ENCODE measurements around the gene OSBP2. TPM values are rescaled to one million over a fixed set of nuclear protein-coding genes. Genes with fewer than 3 reads are reported as not detected.
A peak's percentile ranks its signal among the peaks of the same experiment; 100 is the strongest.

OSBP2 gene
- total RNA-seq, 4 donors from 2014 or later: 3.3 to 7.7 (median 4.6) TPM; not detected in 1

GRCh38 chr22:30680991-30681770 lies 13.5 kb upstream of the OSBP2 start:
- peak overlapping the region in 1 of 2 donors; percentile 3 for H3K27ac ChIP-seq
- no peaks in the 10 kb centered on the region for H3K9me3 ChIP-seq
- TF ChIP-seq POLR2A (IDR thresholded peaks at IDR 0.05): no peak
- no peak for TF ChIP-seq CTCF (IDR thresholded peaks at IDR 0.05)
- intact Hi-C loops (cut with DNase I; ENCODE audit: low total_unique reads): no loop called here
- H3K4me1 ChIP-seq: no peaks in the 10 kb centered on the region
- no peaks in the 10 kb centered on the region for H3K27me3 ChIP-seq
- no peak overlapping the region for H3K4me3 ChIP-seq
- DNase-seq: peak; percentile 16 to 45
- no peaks in the 10 kb centered on the region for H3K36me3 ChIP-seq

GRCh38 chr22:30681831-30682230 lies 12.8 kb upstream of the OSBP2 start:
- H3K36me3 ChIP-seq: no peaks in the 10 kb centered on the region
- no peaks in the 10 kb centered on the region for H3K9me3 ChIP-seq
- DNase-seq: no peak
- H3K4me3 ChIP-seq: no peak overlapping the region
- intact Hi-C loops (cut with DNase I; ENCODE audit: low total_unique reads): no loop called here
- no peaks in the 10 kb centered on the region for H3K4me1 ChIP-seq
- TF ChIP-seq CTCF (IDR thresholded peaks at IDR 0.05) (no peak), POLR2A (IDR thresholded peaks at IDR 0.05) (no peak)
- no peaks in the 10 kb centered on the region for H3K27me3 ChIP-seq
- H3K27ac ChIP-seq: peak overlapping the region in 1 of 2 donors; percentile 3

- H3K9me3 ChIP-seq: no peaks in the 10 kb centered on the region
- no peak overlapping the region for H3K27ac ChIP-seq
- intact Hi-C loops (cut with DNase I; ENCODE audit: low total_unique reads): no loop called here
- no peaks in the 10 kb centered on the region for H3K27me3 ChIP-seq
- no peaks in the 10 kb centered on the region for H3K36me3 ChIP-seq
- no peak for TF ChIP-seq CTCF (IDR thresholded peaks at IDR 0.05)
- TF ChIP-seq POLR2A (IDR thresholded peaks at IDR 0.05): no peak
- H3K4me1 ChIP-seq: no peaks in the 10 kb centered on the region
- DNase-seq: no peak
- H3K4me3 ChIP-seq: no peak overlapping the region
Observed at GRCh38 chr22:30685178-30685577, 9.5 kb upstream of the OSBP2 start.

GRCh38 chr22:30687358-30687757 lies 7.3 kb upstream of the OSBP2 start:
- TF ChIP-seq CTCF (IDR thresholded peaks at IDR 0.05): no peak
- TF ChIP-seq POLR2A (IDR thresholded peaks at IDR 0.05): no peak
- DNase-seq: no peak
- Histone ChIP-seq H3K9me3 (no peaks in the 10 kb centered on the region), H3K4me3 (no peak overlapping the region), H3K4me1 (no peaks in the 10 kb centered on the region), H3K27ac (no peak overlapping the region), H3K36me3 (no peaks in the 10 kb centered on the region), H3K27me3 (no peaks in the 10 kb centered on the region)
- intact Hi-C loops (cut with DNase I; ENCODE audit: low total_unique reads): no loop called here

- Histone ChIP-seq H3K9me3 (no peaks in the 10 kb centered on the region), H3K4me1 (no peaks in the 10 kb centered on the region), H3K27me3 (no peaks in the 10 kb centered on the region), H3K36me3 (no peaks in the 10 kb centered on the region), H3K4me3 (no peak overlapping the region), H3K27ac (no peak overlapping the region)
- no peak for DNase-seq
- no peak for TF ChIP-seq CTCF (IDR thresholded peaks at IDR 0.05)
- no peak for TF ChIP-seq POLR2A (IDR thresholded peaks at IDR 0.05)
- intact Hi-C loops (cut with DNase I; ENCODE audit: low total_unique reads): no loop called here
Observed at GRCh38 chr22:30689622-30690021, 5.1 kb upstream of the OSBP2 start.
